Prostate gland (tissue), 2 donors: ENCODE measurements around the gene AHNAK2. TPM values are rescaled to one million over a fixed set of nuclear protein-coding genes. Genes with fewer than 3 reads are reported as not detected.

Experiments used
- DNase-seq: peaks from one replicate; pipeline ENCODE4 v3.0.0-alpha.2; 2019; ENCODE audit warnings: low spot score
- H3K27ac ChIP-seq, 2 donors: fragments of 200-600 bp; sonication (generic); 2 replicates each; pipeline ENCODE4 v1.5.1; 2017 to 2019
- H3K27me3 ChIP-seq: fragments of 200-600 bp; sonication (generic); replicated peaks from 2 replicates; pipeline ENCODE4 v1.5.1; 2019; ENCODE audit not compliant: insufficient read depth
- H3K36me3 ChIP-seq, 2 donors: fragments of 200-600 bp; sonication (generic); 1 replicate in 1 of 2; 2 replicates in 1 of 2; pipeline versions ENCODE4 v1.5.1 to v1.8.1; 2017 to 2019
- H3K4me1 ChIP-seq: fragments of 200-600 bp; sonication (generic); replicated peaks from 2 replicates; pipeline ENCODE4 v1.5.1; 2019
- H3K4me3 ChIP-seq, 2 donors: fragments of 200-600 bp; sonication (generic); 2 replicates each; pipeline ENCODE4 v1.5.1; 2017 to 2019
- H3K9me3 ChIP-seq: fragments of 200-600 bp; sonication (generic); 2 replicates; pipeline ENCODE4 v1.5.1; 2017
- CTCF ChIP-seq, 4 experiments: fragments of 200-600 bp in 2 of 4; fragments of 450-650 bp in 2 of 4; sonication (generic) in 2 of 4; IDR thresholded peaks; 1 replicate in 3 of 4; 2 replicates in 1 of 4; pipeline ENCODE4 v1.5.1; 2016 to 2019; ENCODE audit warnings: antibody characterized with exemption in 4 of 4, mild to moderate bottlenecking in 2 of 4, moderate library complexity in 2 of 4
- POLR2A ChIP-seq: fragments of 450-650 bp; IDR thresholded peaks from one replicate; pipeline ENCODE4 v1.6.1; 2016; ENCODE audit warnings: antibody characterized with exemption, mild to moderate bottlenecking
- POLR2AphosphoS5 ChIP-seq: sonication (generic); formaldehyde crosslinking; IDR thresholded peaks from one replicate; pipeline ENCODE4 v1.6.1; 2017; ENCODE audit warnings: antibody characterized with exemption
- whole genome bisulfite sequencing: methylation state at CpG from one replicate; pipeline ENCODE4 v1.1.5; 2018; 5-methylcytosine and 5-hydroxymethylcytosine counted together
- intact Hi-C: fragments of 100-400 bp; cut with DNase I; formaldehyde crosslinking; loops from one replicate; pipeline ENCODE4 v1.14.2; 2022
- total RNA-seq, 2 donors: library from RNA; depleted of rRNA; stranded (reverse); fragments of >200 nt; gene quantifications; one replicate each; pipeline ENCODE4 v1.1.0, GENCODE V29; 2016

The AHNAK2 gene
- total RNA-seq, 2 donors from 2014 or later: 18.3 to 27.2 TPM

GRCh38 chr14:104975481-104976197 lies 2.5 kb downstream of the AHNAK2 start:
- no peaks in the 10 kb centered on the region for H3K9me3 ChIP-seq
- H3K27ac ChIP-seq: no peak overlapping the region
- no peak overlapping the region for H3K4me3 ChIP-seq
- WGBS: 72% methylated on average over 21 of the region's 21 CpGs
- DNase-seq: no peak
- no peaks in the 10 kb centered on the region for H3K27me3 ChIP-seq
- H3K4me1 ChIP-seq: peaks cover 39% of the 10 kb centered on the region
- intact Hi-C loops: loop anchor here (1.0 kb wide), 1 partner anchor 70 kb away; no protein-coding TSS in a partner anchor
- TF ChIP-seq CTCF (IDR thresholded peaks at IDR 0.05): no peak
- no peak for TF ChIP-seq POLR2AphosphoS5
- no peaks in the 10 kb centered on the region for H3K36me3 ChIP-seq

GRCh38 chr14:104974665-104975390 lies 3.3 kb downstream of the AHNAK2 start:
- WGBS: 95% methylated on average over 14 of the region's 14 CpGs
- H3K4me1 ChIP-seq: peaks cover 39% of the 10 kb centered on the region

GRCh38 chr14:104974146-104974541 lies 4.0 kb downstream of the AHNAK2 start:
- 50% methylated on average over 13 of the region's 13 CpGs for WGBS
- intact Hi-C loops: no loop called here

More at GRCh38 chr14:104974665-104975390, 3.3 kb downstream of the AHNAK2 start:
- no peaks in the 10 kb centered on the region for H3K9me3 ChIP-seq
- TF ChIP-seq CTCF (IDR thresholded peaks at IDR 0.05) (no peak), POLR2A (no peak), POLR2AphosphoS5 (no peak)
- H3K27ac ChIP-seq: peak overlapping the region in 1 of 2 donors; percentile 83
- intact Hi-C loops: no loop called here
- DNase-seq: no peak
- no peak overlapping the region for H3K4me3 ChIP-seq
- no peaks in the 10 kb centered on the region for H3K27me3 ChIP-seq
- no peaks in the 10 kb centered on the region for H3K36me3 ChIP-seq

GRCh38 chr14:104973385-104974145 lies 4.6 kb downstream of the AHNAK2 start:
- H3K36me3 ChIP-seq: no peaks in the 10 kb centered on the region
- H3K27me3 ChIP-seq: no peaks in the 10 kb centered on the region
- TF ChIP-seq CTCF (IDR thresholded peaks at IDR 0.05) (no peak), POLR2A (no peak), POLR2AphosphoS5 (peak; percentile 65)
- 9% methylated on average over 19 of the region's 23 CpGs for WGBS
- peak overlapping the region; percentile 72 to 83 for H3K27ac ChIP-seq
- peak; percentile 83 for DNase-seq
- H3K4me1 ChIP-seq: peaks cover 39% of the 10 kb centered on the region
- H3K4me3 ChIP-seq: no peak overlapping the region
- no peaks in the 10 kb centered on the region for H3K9me3 ChIP-seq
- intact Hi-C loops: no loop called here

More at GRCh38 chr14:104974146-104974541, 4.0 kb downstream of the AHNAK2 start:
- peak overlapping the region; percentile 72 to 83 for H3K27ac ChIP-seq
- peaks cover 39% of the 10 kb centered on the region for H3K4me1 ChIP-seq
- no peak for DNase-seq
- no peaks in the 10 kb centered on the region for H3K9me3 ChIP-seq
- no peaks in the 10 kb centered on the region for H3K27me3 ChIP-seq
- no peaks in the 10 kb centered on the region for H3K36me3 ChIP-seq
- no peak for TF ChIP-seq CTCF (IDR thresholded peaks at IDR 0.05)
- no peak for TF ChIP-seq POLR2A
- TF ChIP-seq POLR2AphosphoS5: no peak
- no peak overlapping the region for H3K4me3 ChIP-seq
